HPDE6-E6E7 (cell line): ENCODE measurements around the gene TRMT1L.
A peak's percentile ranks its signal among the peaks of the same experiment; 100 is the strongest.

ENCODE experiments used
- DNase-seq: peaks from one replicate; pipeline ENCODE4 v3.0.0; 2011; ENCODE audit warnings: missing footprints; ENCODE audit errors: extremely low spot score

Gene TRMT1L

GRCh38 chr1:185129708-185130107 lies 27.0 kb downstream of the TRMT1L start:
- no peak for DNase-seq

GRCh38 chr1:185112356-185112755 lies 44.4 kb downstream of the TRMT1L start:
- DNase-seq = no peak

GRCh38 chr1:185111873-185112272 lies 44.9 kb downstream of the TRMT1L start:
- DNase-seq = no peak

- no peak for DNase-seq
These were observed 46.6 kb downstream of the TRMT1L start for GRCh38 chr1:185110145-185110544.

GRCh38 chr1:185108321-185108720 lies 48.4 kb downstream of the TRMT1L start:
- DNase-seq = no peak

- no peak for DNase-seq
These were observed 51.6 kb downstream of the TRMT1L start for GRCh38 chr1:185105121-185105520.

- no peak for DNase-seq
These were observed 52.7 kb downstream of the TRMT1L start for GRCh38 chr1:185104083-185104482.

GRCh38 chr1:185096531-185096930 lies 60.2 kb downstream of the TRMT1L start:
- DNase-seq = peak; percentile 37

- DNase-seq = no peak
These were observed 62.0 kb downstream of the TRMT1L start for GRCh38 chr1:185094761-185095160.

- no peak for DNase-seq
These were observed 65.3 kb downstream of the TRMT1L start for GRCh38 chr1:185091480-185091879.

- DNase-seq = no peak
These were observed 69.0 kb downstream of the TRMT1L start for GRCh38 chr1:185087746-185088145.

GRCh38 chr1:185087101-185087500 lies 69.7 kb downstream of the TRMT1L start:
- no peak for DNase-seq

GRCh38 chr1:185083818-185084217 lies 72.9 kb downstream of the TRMT1L start:
- DNase-seq = no peak

- no peak for DNase-seq
These were observed 76.3 kb downstream of the TRMT1L start for GRCh38 chr1:185080422-185080821.

GRCh38 chr1:185077374-185077773 lies 79.4 kb downstream of the TRMT1L start:
- DNase-seq = no peak

- DNase-seq = no peak
These were observed 81.3 kb downstream of the TRMT1L start for GRCh38 chr1:185075476-185075875.

GRCh38 chr1:185074307-185074706 lies 82.4 kb downstream of the TRMT1L start:
- DNase-seq = no peak

- DNase-seq = no peak
These were observed 83.0 kb downstream of the TRMT1L start for GRCh38 chr1:185073725-185074124.

GRCh38 chr1:185070051-185070450 lies 86.7 kb downstream of the TRMT1L start:
- no peak for DNase-seq

- DNase-seq = no peak
These were observed 87.5 kb downstream of the TRMT1L start for GRCh38 chr1:185069202-185069772.

- no peak for DNase-seq
These were observed 88.4 kb downstream of the TRMT1L start for GRCh38 chr1:185068341-185068740.
